ENCODE results near the gene ZNF436.

Gene ZNF436

GRCh38 chr1:23354245-23354644 lies 15.4 kb downstream of the ZNF436 start:
- TF ChIP-seq CTCF (conservative IDR thresholded peaks at IDR 0.05; ENCODE audit: low read depth, low read length): peak; percentile 33
- DNase-seq (ENCODE audit: low read depth): no peak
- no peak overlapping the region for H3K4me3 ChIP-seq (ENCODE audit: low read depth, low read length)

- no peak for DNase-seq (ENCODE audit: low read depth)
- no peak for TF ChIP-seq CTCF (conservative IDR thresholded peaks at IDR 0.05; ENCODE audit: low read depth, low read length)
- no peak overlapping the region for H3K4me3 ChIP-seq (ENCODE audit: low read depth, low read length)
Observed at GRCh38 chr1:23352096-23352695, 17.4 kb downstream of the ZNF436 start.

GRCh38 chr1:23345920-23346319 lies 23.7 kb downstream of the ZNF436 start:
- TF ChIP-seq CTCF (conservative IDR thresholded peaks at IDR 0.05; ENCODE audit: low read depth, low read length): no peak
- DNase-seq (ENCODE audit: low read depth): no peak
- no peak overlapping the region for H3K4me3 ChIP-seq (ENCODE audit: low read depth, low read length)

- H3K4me3 ChIP-seq (ENCODE audit: low read depth, low read length): peak overlapping the region; percentile 70
- no peak for TF ChIP-seq CTCF (conservative IDR thresholded peaks at IDR 0.05; ENCODE audit: low read depth, low read length)
- DNase-seq (ENCODE audit: low read depth): no peak
Observed at GRCh38 chr1:23344987-23345472, 24.6 kb downstream of the ZNF436 start.

GRCh38 chr1:23344111-23344986 lies 25.3 kb downstream of the ZNF436 start, which contains the start of gene HNRNPR:
Gene HNRNPR (minus strand): TSS chr1:23344284. CDS start chr1:23341008, 3,276 bp downstream.
- TF ChIP-seq CTCF (conservative IDR thresholded peaks at IDR 0.05; ENCODE audit: low read depth, low read length): no peak
- H3K4me3 ChIP-seq (ENCODE audit: low read depth, low read length): peak within 1 kb of the TSS; percentile 77

GRCh38 chr1:23343221-23344110 lies 26.2 kb downstream of the ZNF436 start:
- peak; percentile 83 for DNase-seq (ENCODE audit: low read depth)
- TF ChIP-seq CTCF (conservative IDR thresholded peaks at IDR 0.05; ENCODE audit: low read depth, low read length): no peak
- H3K4me3 ChIP-seq (ENCODE audit: low read depth, low read length): peak overlapping the region; percentile 77

More at GRCh38 chr1:23344111-23344986, 25.3 kb downstream of the ZNF436 start, which contains the start of gene HNRNPR:
- DNase-seq (ENCODE audit: low read depth): peak; percentile 100

Measured in choroid plexus epithelial cell (primary cell).